HG03135 (cell line): ENCODE data around the gene CAMKMT.

Experiments
- ATAC-seq: cut with Tn5 transposase; IDR thresholded peaks from one replicate; pipeline ENCODE4 v1.9.1; 2021; ENCODE audit warnings: mild to moderate bottlenecking, moderate library complexity; ENCODE audit not compliant: unreplicated experiment

The CAMKMT gene

DNA sequence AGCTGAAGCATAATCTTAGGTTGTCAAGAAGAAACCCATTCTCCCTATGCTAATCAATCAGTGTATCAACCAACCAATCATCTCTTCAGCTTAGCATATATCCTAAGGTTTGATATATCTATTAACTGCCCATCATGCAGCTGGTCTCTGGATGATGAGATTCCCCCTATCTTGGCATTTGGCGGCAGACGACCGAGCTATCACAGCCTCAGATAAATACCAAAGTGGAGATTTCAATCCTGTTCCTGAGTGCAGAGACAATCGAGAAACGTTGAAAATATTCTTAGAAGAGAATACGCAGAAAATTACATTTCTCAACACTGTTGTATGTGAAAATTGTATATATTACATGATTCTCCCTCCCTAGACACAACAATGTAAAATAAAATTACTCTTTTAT lies 320.7 kb downstream of the CAMKMT start:
- ATAC-seq: no peak

DNA sequence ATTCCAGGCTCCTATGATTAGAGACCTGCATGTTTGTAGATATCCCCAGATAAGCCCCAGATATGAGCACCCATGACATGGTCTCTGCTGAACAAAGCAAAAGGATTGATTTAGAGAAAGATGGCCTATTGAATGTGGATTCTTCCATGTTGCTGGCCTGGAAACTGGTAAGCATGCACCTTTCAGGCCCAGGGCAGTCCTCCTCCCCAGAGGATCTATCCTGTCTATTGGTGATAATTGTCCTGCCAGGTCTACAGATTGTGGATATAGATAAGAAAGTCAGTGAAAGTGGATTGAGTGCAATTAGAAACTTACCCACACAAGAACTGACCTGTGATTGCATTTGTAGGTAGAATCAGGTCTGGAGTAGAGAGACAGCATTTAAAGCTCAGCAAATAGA lies 322.8 kb downstream of the CAMKMT start:
- no peak for ATAC-seq

DNA sequence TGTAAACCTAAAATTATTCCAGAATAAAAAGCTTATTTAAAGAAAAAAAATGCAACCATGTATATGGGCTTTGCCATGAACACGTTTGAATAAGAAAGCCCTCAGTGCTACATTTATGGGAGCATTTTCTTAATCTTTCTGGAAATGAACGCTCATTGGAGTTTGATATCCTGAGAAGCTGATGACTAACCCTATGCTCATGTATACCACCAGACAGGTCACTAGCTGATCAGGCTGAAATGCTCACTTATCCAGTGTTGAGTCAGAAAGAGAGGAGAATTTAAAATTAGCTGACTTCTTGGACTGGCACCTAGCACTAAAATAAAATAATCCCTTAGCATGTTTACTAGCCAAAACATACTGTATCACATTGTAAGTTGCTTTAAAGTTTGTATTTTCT lies 324.8 kb downstream of the CAMKMT start:
- no peak for ATAC-seq

DNA sequence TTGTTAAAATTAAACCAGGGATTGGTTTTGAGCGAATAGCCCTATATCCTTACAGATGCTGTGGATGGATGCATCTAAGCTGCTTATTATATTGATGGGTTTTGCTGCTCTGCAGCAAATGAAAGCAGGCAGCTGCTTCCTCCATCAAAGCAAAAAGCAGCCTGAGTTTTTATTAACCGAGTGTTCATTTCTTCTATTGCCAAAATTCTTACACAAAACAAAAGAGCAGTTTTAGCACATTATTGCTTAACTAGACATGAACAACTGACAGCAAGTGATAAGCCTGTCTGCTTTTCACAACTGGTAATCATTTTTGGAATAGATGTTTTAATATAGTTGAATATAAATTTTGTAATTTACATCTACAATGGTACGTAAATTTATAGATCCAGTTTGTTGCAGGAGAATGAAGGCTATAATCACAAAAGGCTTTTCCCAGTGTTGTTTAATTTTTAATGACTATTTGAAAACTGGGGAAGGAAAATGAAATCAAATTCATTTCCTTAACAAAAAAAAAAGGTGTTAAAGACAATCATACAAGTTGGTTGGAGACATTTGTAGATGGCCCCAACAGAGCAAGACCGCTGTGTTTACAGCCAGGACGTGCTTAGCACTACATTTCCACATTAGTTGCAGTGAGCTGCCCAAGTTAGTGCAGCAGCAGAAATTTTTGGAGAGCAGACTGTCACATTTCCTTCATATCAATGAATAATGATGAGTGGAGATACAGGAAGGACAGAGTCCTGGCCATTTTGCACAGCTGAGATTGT lies 326.1 kb downstream of the CAMKMT start:
- ATAC-seq: no peak

DNA sequence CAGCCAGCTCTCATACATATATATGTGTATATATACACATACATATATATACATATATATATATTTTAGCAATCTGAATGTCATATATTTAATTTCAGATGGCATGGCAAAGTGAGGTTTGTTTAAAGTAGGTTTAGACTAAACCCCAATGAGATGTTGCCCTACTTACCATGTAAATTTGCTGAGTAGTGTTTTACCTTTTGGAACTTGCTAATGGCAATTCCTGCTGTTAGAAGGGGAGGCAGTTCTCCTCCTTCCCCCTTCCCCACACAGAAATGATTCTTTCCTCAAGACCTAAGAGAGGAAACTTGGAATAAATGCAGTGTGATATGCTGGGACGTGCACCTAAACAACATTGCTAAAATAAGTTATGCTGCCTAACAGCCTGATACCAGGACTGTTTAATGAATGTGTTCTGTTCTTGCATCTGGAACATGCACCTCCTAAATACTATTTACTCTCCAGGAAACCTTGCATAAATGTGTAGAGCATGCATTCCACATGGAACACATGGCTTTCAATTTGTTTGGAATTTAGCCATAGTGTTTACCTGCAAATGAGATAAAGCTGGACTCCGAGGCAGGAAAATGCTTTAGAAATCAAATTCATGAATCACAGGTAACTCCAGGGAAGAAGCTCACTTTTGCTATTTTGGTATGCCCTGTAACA lies 326.8 kb downstream of the CAMKMT start:
- ATAC-seq: no peak

DNA sequence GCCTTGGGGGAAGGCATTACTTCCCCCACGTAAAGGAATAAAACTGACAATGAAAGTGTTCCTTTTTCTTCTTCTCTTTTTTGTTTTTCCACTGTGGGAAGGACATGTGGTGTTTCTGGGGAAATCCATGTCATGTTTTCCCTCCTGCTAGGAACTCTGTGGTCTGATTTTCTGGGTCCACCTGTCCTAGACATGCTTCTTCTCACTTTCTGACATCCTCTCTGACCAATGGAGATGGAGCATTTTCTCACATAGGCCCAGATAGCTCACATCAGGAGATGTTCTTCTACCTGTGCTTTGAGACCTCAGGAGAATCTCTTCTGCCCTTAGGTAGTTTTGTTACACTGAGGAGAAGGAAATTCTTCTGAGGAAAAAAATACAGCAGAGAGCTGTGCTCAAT lies 327.8 kb downstream of the CAMKMT start:
- no peak for ATAC-seq

DNA sequence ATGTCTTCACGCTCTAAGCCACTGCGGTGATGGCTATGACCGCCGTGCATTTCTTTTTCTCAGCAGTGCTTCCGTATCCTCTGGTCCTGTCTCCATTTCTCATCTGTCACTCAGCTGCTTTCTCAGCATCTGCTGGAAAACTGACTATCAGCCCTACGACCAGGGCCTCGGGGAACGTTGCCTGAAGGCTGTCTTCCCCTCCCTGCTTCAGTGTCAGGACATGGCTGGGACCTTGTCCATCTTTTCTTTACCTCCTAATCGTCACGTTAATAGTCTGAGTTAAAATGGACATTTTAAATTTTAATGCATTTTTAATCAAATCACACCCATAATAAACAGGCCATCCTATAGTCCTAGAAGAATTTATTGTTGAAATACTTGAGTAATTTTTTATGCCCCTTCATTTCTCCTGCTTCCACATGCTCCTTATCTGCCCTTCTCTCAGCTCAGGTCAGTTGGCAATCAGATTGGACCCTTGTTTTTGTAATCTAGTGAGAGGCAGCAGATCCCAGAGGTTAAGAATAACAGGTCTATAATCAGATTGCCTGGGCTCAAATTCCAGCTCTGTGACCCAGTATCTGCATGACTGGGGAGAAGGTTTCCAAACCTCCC lies 329.5 kb downstream of the CAMKMT start:
- ATAC-seq: no peak

DNA sequence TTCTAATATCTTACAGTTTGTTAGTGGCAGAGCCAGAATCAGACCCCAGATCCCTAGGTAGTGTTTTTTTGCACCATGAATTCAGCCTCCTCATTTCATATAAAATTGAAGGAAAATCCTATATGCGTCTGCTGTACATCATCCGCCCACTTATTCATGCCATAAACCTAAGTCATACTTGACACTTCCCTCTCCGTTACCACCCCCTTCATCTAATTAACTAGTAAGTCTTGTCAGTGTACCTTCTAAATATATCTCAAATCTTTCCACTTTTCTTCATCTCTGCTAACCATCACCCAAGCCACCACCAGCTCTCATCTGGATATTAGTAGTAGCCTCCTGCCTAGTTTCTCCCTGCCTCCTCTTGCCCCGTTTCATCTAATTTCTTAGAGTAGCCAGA lies 331.1 kb downstream of the CAMKMT start:
- no peak for ATAC-seq

DNA sequence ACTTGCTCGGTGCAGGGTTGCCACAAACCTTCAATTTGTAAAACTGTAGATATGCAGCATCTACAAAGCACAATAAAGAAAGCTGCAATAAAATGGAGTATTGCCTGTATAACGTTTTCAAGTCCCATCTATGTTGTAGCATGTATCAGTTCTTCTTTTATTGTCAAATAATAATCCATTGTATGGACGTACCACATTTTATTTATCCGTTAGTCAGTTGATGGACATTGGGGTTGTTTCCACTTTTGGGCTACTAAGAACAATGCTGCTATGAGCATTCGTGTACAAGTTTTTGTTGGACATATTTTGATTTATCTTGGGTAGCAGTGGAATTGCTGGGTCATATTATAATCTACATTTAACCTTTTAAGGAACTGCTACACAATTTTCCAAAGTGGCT lies 339.1 kb downstream of the CAMKMT start:
- no peak for ATAC-seq

DNA sequence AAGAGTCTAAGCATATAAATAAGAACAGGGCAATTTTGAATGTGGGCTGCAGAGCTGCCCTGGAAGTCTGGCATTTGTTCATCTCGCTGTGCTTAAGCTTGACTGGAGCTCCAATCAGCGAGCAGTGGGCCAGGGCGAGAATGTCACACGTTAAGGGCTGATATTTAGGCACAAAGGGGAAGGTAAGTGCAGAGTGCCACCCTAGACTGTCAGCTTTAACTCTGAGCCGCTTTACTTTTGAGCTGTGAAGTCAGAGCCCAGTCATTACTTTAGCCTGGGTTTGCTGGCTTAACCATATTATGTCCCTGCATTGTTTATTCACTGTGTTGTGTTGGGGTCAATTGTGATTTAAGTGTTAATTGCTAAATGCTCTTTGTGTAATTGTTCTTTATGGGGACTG lies 343.6 kb downstream of the CAMKMT start:
- no peak for ATAC-seq

DNA sequence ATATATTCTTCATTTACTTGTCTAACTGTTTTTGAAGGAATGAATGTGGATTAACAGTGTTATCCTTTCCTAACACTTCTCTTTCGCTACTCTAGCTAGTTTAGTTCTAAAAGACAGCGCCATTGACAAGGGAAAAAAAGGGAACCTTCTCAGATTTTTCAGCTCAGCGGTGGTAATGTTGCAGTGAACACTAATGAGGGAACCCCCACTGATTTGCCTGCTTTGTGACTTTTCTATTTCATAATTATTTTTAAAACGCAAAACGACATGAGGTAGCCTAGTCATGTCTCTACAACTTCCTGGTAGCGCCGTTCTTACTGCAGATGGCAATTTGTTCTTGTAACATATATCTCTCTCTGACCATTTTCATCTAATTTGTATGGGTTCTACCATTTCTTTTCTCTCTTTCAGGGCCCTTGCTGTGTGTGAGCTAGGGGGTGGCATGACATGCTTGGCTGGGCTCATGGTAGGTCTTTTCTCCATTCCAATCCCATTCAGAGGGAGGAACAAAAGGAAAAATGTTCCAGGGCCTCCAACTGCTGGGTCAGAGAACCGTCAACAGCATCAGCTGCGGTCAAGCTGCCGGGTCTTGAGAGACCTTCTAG lies 344.2 kb downstream of the CAMKMT start:
- ATAC-seq: no peak

DNA sequence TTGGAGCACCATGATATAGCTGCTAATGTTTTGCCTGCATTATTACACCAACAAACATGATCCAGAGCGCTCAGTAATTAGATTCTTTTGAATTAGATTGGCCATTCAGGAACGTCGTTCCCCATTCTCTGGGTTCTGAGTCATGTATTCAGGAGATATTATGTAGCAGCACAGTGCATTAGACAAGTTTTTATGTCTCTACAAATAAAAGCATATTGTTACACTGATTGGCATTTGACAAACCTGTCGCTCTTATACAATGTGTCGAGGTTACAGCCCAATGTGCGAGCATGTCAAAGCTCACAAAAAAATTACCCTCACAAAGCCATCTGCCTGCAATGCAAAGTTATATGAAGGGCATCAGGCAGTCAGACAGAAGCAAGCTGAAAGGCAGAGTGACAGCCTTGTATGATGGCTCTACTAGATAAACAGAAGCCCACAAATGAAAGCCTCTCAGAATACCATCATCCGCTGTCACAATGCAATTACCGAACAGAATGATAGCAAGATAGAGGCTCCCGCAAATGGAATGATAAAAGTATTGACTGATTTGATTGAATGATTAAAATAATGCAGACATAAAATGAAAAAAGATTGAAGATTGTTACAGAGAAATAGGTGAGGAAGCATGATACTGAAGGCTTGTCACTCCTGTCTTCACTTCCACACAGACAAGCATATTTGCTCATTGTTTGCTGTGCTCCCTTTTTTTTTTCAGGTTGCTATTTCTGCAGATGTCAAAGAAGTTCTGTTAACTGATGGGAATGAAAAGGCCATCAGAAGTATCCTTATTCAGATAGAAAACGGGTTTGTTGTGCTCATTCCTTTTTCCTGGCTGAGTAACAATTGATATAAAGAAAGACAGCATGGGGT lies 345.2 kb downstream of the CAMKMT start:
- ATAC-seq: no peak

DNA sequence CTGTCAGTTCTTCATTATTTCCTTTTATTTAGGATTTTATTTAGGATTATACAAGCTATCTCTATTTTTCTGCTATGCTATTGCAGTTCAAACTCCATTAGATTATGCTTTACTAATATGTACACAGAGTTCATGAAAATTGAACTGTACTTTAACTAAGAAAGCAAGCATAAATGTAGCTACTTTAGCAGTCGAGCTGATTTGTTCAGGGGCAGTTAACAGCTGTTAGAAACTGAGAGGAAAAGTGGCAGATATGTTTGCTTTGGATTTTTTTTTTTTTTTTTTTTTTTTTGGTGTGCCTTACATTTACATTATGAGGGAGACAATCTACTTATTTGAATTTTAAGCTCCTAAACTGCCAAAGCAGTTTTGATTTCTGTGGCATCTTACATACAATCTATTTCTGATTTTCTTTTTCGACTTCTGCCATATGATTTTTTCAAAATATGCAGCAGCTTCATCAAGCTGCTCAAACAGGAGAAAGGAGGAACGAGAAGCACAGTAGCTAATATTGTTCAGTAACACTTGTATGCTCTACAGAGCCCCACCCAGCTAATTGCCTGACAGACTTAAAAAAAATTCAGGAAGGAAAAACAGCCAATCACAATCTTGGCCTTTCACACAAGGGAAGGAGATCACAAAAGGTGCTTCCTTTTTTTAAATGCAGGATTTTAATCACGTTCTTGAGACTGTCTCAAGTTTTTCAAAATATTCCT lies 346.4 kb downstream of the CAMKMT start:
- no peak for ATAC-seq

DNA sequence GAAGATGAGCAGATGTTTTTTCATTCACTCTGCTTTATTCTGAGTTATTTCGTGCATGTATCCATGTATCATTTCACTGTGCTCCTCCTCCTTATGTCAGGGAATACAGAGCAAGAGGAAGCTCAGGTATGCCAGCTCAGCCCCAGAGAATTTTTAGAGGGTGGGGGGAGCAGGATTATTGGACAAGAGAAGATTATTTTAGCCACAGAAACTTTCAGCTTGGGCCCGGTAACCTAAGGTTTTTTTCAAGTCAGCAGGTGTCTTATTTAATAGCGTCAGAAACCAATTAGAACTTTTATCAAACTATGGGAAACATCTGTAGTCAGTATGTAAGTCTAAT lies 346.9 kb downstream of the CAMKMT start:
- ATAC-seq: no peak

DNA sequence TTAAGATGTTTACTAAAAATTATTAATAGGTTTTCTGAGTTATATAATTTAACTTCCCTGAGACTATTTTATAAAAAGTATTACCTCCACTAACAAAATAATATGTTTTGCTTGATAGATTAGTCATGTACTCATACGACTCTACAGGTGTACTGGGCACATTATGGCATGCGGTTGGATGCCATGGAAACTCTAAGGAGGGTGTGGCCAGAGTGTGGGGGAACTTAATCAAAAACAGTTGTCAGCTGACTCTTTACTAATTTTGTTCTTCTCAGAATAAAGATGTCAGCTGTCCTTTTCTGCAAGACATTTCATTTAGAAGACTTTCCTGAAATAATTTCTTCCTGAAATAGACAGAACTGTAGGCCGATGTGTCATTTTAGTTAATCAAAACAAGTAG lies 351.4 kb downstream of the CAMKMT start:
- no peak for ATAC-seq

DNA sequence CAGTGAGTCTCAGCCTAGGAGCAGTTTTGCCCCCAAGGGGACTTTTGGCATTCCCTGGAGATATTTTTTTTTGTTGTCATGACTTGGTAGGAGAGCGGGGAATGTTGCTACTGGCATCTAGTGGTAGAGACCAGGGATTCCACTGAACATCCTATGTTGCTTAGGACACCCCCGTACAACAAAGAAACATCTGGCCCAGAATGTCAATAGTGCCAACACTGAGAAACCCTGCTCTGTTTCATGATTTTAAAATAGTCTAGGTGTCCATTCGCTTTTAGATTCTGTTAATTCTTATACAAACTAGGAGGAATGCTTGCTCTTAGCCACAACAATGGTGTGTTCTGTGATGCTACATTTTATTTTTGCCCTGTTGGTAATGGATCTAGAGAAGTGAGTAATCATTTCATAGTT lies 353.9 kb downstream of the CAMKMT start:
- no peak for ATAC-seq

DNA sequence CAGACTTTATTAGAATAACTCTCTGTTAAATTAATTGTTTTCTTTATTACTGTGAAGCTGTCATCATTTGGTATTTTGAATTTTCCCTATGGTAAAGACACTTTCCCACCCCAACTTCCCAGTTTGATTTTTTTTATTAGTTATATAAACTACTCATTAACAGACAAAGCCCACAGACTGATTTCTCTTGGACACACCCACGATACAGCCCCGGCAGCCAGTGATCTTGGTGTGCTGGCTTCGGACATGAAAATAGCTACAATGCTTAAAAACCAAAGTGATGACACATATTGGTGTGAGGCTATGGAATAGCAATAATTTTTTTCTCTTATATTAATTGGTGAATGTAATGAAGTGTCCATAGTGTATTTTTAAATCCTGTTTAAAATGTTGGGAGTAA lies 354.4 kb downstream of the CAMKMT start:
- ATAC-seq: no peak

DNA sequence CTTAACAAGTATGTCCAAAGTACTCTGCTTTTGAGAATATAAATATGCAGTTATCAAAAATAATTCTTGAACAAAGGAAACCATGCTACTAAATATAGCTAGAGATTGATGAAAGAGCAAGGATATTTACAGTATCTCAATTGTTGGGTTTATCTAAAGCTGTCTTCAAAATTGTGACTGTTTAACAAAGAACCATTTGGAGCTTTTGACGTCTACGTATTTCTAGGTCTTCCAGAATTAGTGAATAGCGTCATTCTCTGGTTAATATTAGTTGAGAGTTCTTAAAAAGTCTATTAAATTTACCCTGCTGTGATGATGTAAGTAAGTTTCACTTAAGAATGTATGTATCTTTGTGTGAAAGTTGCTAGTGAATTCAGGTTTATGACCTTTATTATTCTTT lies 356.7 kb downstream of the CAMKMT start:
- no peak for ATAC-seq

DNA sequence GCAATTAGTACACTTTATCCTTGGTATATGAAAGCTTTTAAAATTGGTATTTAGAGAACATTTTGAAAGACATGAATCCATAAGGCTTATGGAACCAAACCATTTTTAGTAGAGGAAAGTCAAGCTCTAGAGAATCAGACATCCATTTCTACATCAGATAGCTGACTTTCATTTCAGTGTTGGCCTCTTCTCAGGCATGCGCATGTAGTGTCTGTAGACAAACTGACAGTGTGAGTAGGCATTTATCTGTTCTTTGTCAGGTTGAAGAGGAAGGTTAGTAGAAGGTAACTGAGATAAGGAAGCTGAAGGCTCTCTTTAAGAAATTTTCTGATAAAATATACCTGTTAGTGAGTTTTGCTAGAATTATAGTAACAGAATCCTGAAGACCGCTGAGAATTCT lies 357.8 kb downstream of the CAMKMT start:
- ATAC-seq: no peak

DNA sequence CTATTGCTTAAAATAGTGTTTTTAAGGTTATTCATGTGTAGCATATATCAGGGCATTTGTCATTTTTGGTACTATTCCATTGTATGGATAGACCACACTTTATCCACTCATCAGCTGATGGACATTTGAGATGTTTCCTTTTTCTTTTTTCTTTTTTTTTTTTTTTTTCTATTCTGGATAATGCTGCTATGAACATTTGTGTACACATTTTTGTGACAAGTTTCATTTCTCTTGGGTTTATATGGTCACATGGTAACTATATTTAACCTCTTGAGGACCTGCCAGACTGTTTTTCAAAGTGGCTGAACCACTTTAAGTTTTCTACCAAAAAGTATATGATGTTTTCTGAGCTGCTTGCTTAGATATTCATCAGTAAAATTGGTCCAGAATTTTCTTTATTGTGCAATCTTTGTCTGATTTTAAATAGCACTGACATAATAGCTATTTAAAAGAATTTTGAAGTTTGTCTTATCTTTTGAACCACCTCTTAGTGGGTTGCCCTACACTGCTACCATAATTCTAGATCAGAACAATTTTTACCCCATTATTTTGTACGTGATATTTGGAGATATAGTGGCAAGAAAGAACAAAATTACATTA lies 360.4 kb downstream of the CAMKMT start:
- no peak for ATAC-seq
